HEK293T (cell line): ENCODE data around the gene TOP3B.

Experiments used
- ARNT ChIP-seq: fragments of 450-650 bp; IDR thresholded peaks from 2 replicates; pipeline ENCODE4 v1.6.1; 2017; ENCODE audit warnings: mild to moderate bottlenecking
- BHLHE40 ChIP-seq: fragments of 450-650 bp; IDR thresholded peaks from 2 replicates; pipeline ENCODE4 v1.6.1; 2016; ENCODE audit warnings: mild to moderate bottlenecking, moderate library complexity, borderline replicate concordance
- CTBP1 ChIP-seq: fragments of 450-650 bp; IDR thresholded peaks from 2 replicates; pipeline ENCODE4 v1.6.1; 2016; ENCODE audit warnings: borderline replicate concordance
- ELF4 ChIP-seq: fragments of 450-650 bp; IDR thresholded peaks from 2 replicates; pipeline ENCODE4 v1.6.1; 2017; ENCODE audit warnings: antibody characterized with exemption
- FOXA1 ChIP-seq: fragments of 450-650 bp; IDR thresholded peaks from 2 replicates; pipeline ENCODE4 v1.6.1; 2016; ENCODE audit warnings: mild to moderate bottlenecking
- FOXK2 ChIP-seq: fragments of 450-650 bp; IDR thresholded peaks from 2 replicates; pipeline ENCODE4 v1.6.1; 2016; ENCODE audit warnings: mild to moderate bottlenecking
- FOXM1 ChIP-seq: fragments of 450-650 bp; IDR thresholded peaks from 2 replicates; pipeline ENCODE4 v1.6.1; 2017; ENCODE audit warnings: mild to moderate bottlenecking, borderline replicate concordance
- L3MBTL2 ChIP-seq: fragments of 450-650 bp; conservative IDR thresholded peaks from 2 replicates; pipeline ENCODE4 v1.6.1; 2016; ENCODE audit warnings: mild to moderate bottlenecking
- PKNOX1 ChIP-seq: fragments of 450-650 bp; IDR thresholded peaks from 2 replicates; pipeline ENCODE4 v1.6.1; 2016
- SP1 ChIP-seq: fragments of 450-650 bp; IDR thresholded peaks from 2 replicates; pipeline ENCODE4 v1.6.1; 2017
- SUZ12 ChIP-seq: fragments of 450-650 bp; IDR thresholded peaks from 2 replicates; pipeline ENCODE4 v1.6.1; 2016; ENCODE audit warnings: mild to moderate bottlenecking
- TARDBP ChIP-seq: fragments of 450-650 bp; IDR thresholded peaks from 2 replicates; pipeline ENCODE4 v1.6.1; 2016

GRCh38 chr22:22009661-22010060 is 27.1 kb upstream of the TOP3B start:
- TF ChIP-seq L3MBTL2 (no peak), BHLHE40 (no peak), ARNT (no peak), PKNOX1 (no peak), SP1 (no peak), FOXM1 (no peak), FOXK2 (no peak), TARDBP (no peak), CTBP1 (no peak), SUZ12 (no peak), FOXA1 (no peak), ELF4 (no peak)
